Chondrocyte (in vitro differentiated cells): ENCODE results near the gene GRN. TPM values are rescaled to one million over a fixed set of nuclear protein-coding genes. Genes with fewer than 3 reads are reported as not detected.

Source experiments
- DNase-seq: peaks from one replicate; pipeline ENCODE4 v3.0.0; 2021; ENCODE audit warnings: mixed read lengths, low spot score
- H3K27ac Mint-ChIP-seq: one replicate; pipeline ENCODE4 v1.8.0; 2021; ENCODE audit warnings: mild to moderate bottlenecking, moderate library complexity, mixed read lengths; ENCODE audit not compliant: unreplicated experiment
- H3K27me3 Mint-ChIP-seq: 2 replicates; pipeline ENCODE4 v1.8.0; 2021; ENCODE audit warnings: low read depth, mixed read lengths
- H3K36me3 Mint-ChIP-seq: 2 replicates; pipeline ENCODE4 v1.8.0; 2021; ENCODE audit warnings: low read depth, mixed read lengths
- H3K4me1 Mint-ChIP-seq: 2 replicates; pipeline ENCODE4 v1.8.0; 2021; ENCODE audit warnings: low read depth, mild to moderate bottlenecking, mixed read lengths
- H3K4me3 Mint-ChIP-seq: one replicate; pipeline ENCODE4 v1.8.0; 2021; ENCODE audit warnings: mild to moderate bottlenecking, moderate library complexity, mixed read lengths; ENCODE audit not compliant: unreplicated experiment
- H3K9me3 Mint-ChIP-seq: 2 replicates; pipeline ENCODE4 v1.8.0; 2021; ENCODE audit warnings: low read depth, mixed read lengths
- CTCF ChIP-seq: fragments of 200-600 bp; sonication (generic); IDR thresholded peaks from 2 replicates; pipeline ENCODE4 v1.5.0; 2021; ENCODE audit warnings: antibody characterized with exemption, mild to moderate bottlenecking, moderate library complexity
- total RNA-seq: library from RNA; stranded (reverse); gene quantifications from 3 replicates; pipeline ENCODE4 v1.2.1, GENCODE V29; 2021

GRN gene
- total RNA-seq, 1 donor from 2014 or later, result 342 TPM

- Mint-ChIP-seq H3K36me3 (no peaks in the 10 kb centered on the region), H3K27ac (no peak overlapping the region), H3K4me3 (no peak overlapping the region), H3K4me1 (no peaks in the 10 kb centered on the region), H3K27me3 (peaks cover 2% of the 10 kb centered on the region), H3K9me3 (no peaks in the 10 kb centered on the region)
- TF ChIP-seq CTCF, result no peak
- DNase-seq, result no peak
Measured at GRCh38 chr17:44378171-44378705, 33.1 kb downstream of the GRN start.

- H3K27me3 Mint-ChIP-seq, result peaks cover 2% of the 10 kb centered on the region
- H3K36me3 Mint-ChIP-seq, result no peaks in the 10 kb centered on the region
- H3K9me3 Mint-ChIP-seq, result no peaks in the 10 kb centered on the region
- no peak overlapping the region for H3K27ac Mint-ChIP-seq
- H3K4me1 Mint-ChIP-seq, result peaks cover 2% of the 10 kb centered on the region
- no peak for TF ChIP-seq CTCF
- DNase-seq, result no peak
- H3K4me3 Mint-ChIP-seq, result no peak overlapping the region
Measured at GRCh38 chr17:44379887-44380286, 34.8 kb downstream of the GRN start.

GRCh38 chr17:44380767-44381166 lies 35.7 kb downstream of the GRN start:
- no peak for DNase-seq
- no peak overlapping the region for H3K27ac Mint-ChIP-seq
- no peak overlapping the region for H3K4me3 Mint-ChIP-seq
- no peaks in the 10 kb centered on the region for H3K36me3 Mint-ChIP-seq
- H3K9me3 Mint-ChIP-seq, result no peaks in the 10 kb centered on the region
- TF ChIP-seq CTCF, result no peak
- H3K27me3 Mint-ChIP-seq, result peaks cover 2% of the 10 kb centered on the region
- peaks cover 4% of the 10 kb centered on the region for H3K4me1 Mint-ChIP-seq

- Mint-ChIP-seq H3K4me1 (peaks cover 10% of the 10 kb centered on the region), H3K27ac (no peak overlapping the region), H3K36me3 (no peaks in the 10 kb centered on the region), H3K4me3 (no peak overlapping the region), H3K27me3 (peaks cover 2% of the 10 kb centered on the region), H3K9me3 (no peaks in the 10 kb centered on the region)
- no peak for DNase-seq
- no peak for TF ChIP-seq CTCF
Measured at GRCh38 chr17:44381810-44382305, 36.8 kb downstream of the GRN start.

- Mint-ChIP-seq H3K27me3 (peaks cover 2% of the 10 kb centered on the region), H3K9me3 (no peaks in the 10 kb centered on the region), H3K4me1 (peaks cover 10% of the 10 kb centered on the region), H3K27ac (no peak overlapping the region), H3K4me3 (no peak overlapping the region), H3K36me3 (no peaks in the 10 kb centered on the region)
- no peak for TF ChIP-seq CTCF
- DNase-seq, result peak; percentile 53
Measured at GRCh38 chr17:44382917-44383316, 37.8 kb downstream of the GRN start.
